PFSK-1 (cell line): ENCODE data around the gene LUZP2.

Source experiments
- POLR2AphosphoS5 ChIP-seq: IDR thresholded peaks from 2 replicates; pipeline ENCODE4 v1.6.1; 2012; ENCODE audit warnings: low read depth, mild to moderate bottlenecking, control low read depth, low read length, moderate library complexity
- SIN3A ChIP-seq: IDR thresholded peaks from 2 replicates; pipeline ENCODE4 v1.6.1; 2012; ENCODE audit warnings: mild to moderate bottlenecking, low read length, moderate library complexity, borderline replicate concordance; ENCODE audit not compliant: insufficient read depth
- TAF1 ChIP-seq: IDR thresholded peaks from 2 replicates; pipeline ENCODE4 v1.6.1; 2012; ENCODE audit warnings: low read length, control low read depth, borderline replicate concordance; ENCODE audit not compliant: insufficient read depth
- TF ChIP-seq, protein P1 (sequence below), 2 experiments: IDR thresholded peaks; 2 replicates each; pipeline versions ENCODE4 v1.6.1 to v1.8.0; 2011 to 2012; ENCODE audit warnings: low read depth in 2 of 2, low read length in 2 of 2, control low read depth in 1 of 2, inconsistent platforms in 1 of 2, mild to moderate bottlenecking in 1 of 2, moderate library complexity in 1 of 2; ENCODE audit not compliant: insufficient read depth in 1 of 2

DNA sequence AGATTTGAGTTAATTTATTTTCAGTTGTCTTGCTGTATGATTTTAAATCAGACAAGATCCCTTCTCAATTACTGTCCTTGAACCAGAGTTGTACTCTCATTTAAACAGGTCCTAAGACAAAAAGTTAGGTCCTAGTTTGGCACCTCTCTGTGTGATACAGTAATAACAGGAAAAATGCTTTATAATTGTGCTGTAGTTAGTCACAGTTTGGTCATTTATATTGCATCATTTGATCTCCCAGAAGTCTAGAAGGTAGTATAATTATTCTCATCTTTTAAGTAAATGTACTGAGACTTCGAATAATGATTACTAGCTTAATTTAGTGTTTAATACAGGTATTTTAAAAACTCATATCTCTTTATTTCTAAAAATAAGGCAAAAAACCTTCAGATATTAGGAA, 18.1 kb upstream of the LUZP2 start:
- no peak for TF ChIP-seq SIN3A
- TF ChIP-seq, protein P1, sequence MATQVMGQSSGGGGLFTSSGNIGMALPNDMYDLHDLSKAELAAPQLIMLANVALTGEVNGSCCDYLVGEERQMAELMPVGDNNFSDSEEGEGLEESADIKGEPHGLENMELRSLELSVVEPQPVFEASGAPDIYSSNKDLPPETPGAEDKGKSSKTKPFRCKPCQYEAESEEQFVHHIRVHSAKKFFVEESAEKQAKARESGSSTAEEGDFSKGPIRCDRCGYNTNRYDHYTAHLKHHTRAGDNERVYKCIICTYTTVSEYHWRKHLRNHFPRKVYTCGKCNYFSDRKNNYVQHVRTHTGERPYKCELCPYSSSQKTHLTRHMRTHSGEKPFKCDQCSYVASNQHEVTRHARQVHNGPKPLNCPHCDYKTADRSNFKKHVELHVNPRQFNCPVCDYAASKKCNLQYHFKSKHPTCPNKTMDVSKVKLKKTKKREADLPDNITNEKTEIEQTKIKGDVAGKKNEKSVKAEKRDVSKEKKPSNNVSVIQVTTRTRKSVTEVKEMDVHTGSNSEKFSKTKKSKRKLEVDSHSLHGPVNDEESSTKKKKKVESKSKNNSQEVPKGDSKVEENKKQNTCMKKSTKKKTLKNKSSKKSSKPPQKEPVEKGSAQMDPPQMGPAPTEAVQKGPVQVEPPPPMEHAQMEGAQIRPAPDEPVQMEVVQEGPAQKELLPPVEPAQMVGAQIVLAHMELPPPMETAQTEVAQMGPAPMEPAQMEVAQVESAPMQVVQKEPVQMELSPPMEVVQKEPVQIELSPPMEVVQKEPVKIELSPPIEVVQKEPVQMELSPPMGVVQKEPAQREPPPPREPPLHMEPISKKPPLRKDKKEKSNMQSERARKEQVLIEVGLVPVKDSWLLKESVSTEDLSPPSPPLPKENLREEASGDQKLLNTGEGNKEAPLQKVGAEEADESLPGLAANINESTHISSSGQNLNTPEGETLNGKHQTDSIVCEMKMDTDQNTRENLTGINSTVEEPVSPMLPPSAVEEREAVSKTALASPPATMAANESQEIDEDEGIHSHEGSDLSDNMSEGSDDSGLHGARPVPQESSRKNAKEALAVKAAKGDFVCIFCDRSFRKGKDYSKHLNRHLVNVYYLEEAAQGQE (IDR thresholded peaks at IDR 0.05; ENCODE audit: insufficient read depth in 1 of 2, low read depth in 2 of 2, low read length in 2 of 2), result no peak
- TF ChIP-seq POLR2AphosphoS5, result no peak
- TF ChIP-seq TAF1, result no peak
